Fibroblast of skin of left biceps (primary cell): Measurements from ENCODE around the gene CHAF1B.
"Not testable (repeated sequence)": the region's sequence is repeated elsewhere in the genome, so short reads cannot be mapped to it uniquely, and the experiment has no call there.

Experiments used
- DNase-seq, 2 experiments: peaks; one replicate each; pipeline ENCODE4 v3.0.0-alpha.2; 2013; ENCODE audit warnings: low read depth in 2 of 2

Gene CHAF1B

GRCh38 chr21:36385233-36386030, at the start of gene CHAF1B:
Gene CHAF1B, plus strand, starts transcription at chr21:36385392. Its CDS starts 745 bp downstream, at chr21:36386137.
- peak in 1 of 2 experiments; percentile 22 for DNase-seq

DNA sequence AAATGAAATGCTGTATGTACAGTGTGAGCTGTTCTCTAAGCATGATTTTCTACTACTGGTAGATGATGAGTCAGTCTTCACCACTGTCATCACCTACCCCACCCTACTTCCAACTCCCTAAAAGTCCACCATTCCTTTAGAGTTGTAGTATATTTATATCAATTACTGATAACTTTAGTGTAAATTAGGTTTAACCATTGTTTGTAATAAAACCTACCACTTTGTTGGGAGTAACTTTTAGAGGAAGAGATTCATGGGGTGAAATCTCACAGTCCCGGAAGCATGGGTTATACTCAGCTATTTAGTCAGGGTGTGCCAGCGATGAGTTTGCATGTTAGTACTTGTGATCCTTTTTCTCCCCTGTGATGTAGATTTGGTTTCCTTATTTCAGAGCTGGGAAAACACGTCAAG, 48.1 kb upstream of the CHAF1B start:
- no peak for DNase-seq

- no peak for DNase-seq
Observed at GRCh38 chr21:36338975-36339374, 46.2 kb upstream of the CHAF1B start.

GRCh38 chr21:36342581-36342980, 42.6 kb upstream of the CHAF1B start:
- DNase-seq, result not testable (repeated sequence)

DNA sequence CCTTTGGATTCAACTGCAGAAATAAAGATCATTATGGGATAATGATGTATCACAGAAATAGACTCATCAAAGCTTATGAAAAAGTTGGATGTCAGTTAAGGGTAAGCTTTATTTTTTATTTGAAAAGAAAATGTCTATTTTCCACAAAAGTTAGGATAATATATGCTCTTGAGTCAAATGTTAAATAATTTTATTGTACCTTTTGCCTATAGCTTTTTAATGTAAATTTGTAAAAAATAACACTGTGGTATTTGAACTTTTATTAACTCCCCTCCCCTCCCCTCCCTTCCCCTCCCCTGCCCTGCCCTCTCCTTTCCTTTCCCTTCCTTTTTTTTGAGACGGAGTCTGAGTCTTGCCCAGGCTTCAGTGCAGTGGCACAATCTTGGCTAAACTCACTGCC, 40.3 kb upstream of the CHAF1B start:
- DNase-seq, result no peak

DNA sequence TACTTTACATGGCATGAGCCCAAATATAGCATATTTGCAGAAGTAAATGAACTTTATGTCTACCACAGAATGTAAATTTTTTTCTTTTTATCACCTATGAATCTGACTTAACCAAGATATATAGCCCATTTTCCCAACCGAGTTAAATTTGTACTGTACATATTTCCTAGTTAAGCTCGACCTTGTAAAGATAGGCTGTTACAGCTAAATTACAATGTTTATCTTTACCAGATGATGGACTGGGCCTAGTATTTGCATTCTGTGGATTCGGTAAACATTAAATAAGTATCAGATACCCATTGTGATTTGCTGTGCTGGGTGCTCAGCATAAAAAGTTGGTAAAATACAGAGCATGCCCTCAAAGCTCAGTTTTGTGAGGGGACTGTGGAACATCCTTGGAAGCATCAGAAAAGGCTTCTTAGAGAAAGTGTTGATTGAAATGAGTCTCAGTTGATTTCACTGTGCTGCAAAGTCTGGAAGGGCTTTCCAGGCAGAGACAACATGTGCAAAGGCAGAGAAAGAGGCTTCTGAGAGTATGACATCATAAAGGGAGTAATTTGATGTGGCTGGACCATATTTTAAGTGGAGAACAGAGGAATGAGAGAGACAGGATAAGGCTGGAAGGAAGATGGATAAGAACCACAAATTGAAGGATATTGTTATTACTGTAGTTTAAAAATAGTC, 37.8 kb upstream of the CHAF1B start:
- no peak for DNase-seq

DNA sequence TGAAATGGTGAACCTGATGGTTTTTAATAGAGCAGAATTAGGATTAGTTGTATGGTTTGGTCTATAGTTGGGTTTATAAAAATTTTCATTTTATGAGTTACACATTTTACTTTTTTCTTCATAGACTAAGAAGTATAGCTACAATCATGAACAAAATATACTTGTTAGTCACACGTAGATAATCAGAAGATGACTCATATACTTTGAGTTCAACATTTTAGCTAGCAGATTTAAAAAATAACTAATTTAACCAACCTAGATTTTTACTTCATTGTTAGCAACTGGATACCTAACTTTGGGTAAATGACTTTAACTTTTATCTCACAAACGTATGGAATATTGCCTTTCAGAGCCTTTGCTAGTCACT, 37.2 kb upstream of the CHAF1B start:
- no peak for DNase-seq

DNA sequence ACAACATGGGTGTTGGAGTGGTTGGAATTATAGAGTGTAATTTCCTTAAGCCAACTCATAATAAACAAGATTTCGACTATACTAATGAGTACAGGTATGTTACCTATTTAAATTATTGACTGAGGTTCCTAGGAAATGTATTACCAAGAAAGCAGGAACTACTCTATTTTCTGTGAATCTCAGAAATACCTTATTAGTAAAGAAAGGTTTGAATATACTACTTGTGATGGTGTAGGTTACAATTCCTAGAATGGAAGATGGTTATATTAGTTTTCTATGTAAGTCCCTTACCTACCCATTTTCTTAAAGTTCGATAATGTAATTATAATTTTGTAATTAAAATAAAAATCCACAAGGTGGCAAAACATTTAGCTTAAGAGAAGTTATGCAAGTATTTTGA, 35.9 kb upstream of the CHAF1B start:
- no peak for DNase-seq

- DNase-seq, result no peak
Observed at GRCh38 chr21:36350282-36350910, 34.8 kb upstream of the CHAF1B start.

- DNase-seq, result no peak
Observed at GRCh38 chr21:36354918-36355680, 30.1 kb upstream of the CHAF1B start.

DNA sequence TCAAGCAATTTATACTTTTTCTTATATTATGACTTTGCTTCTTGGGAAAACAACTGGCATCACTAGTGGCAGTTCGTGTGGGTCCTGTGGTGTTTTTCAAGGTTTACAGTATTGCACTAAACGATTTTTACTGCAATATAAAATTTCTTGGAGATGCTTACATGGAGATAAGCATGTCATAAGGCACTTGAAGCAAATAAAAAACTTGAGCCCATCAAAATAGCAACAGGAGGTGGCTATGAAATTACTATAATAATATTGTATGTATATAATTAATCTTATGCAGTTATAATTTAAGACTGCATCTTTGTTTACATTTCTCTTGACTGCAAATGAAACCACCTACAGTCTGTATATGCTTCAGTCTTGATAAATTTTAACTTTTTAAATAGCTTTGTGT, 29.3 kb upstream of the CHAF1B start:
- DNase-seq, result no peak

DNA sequence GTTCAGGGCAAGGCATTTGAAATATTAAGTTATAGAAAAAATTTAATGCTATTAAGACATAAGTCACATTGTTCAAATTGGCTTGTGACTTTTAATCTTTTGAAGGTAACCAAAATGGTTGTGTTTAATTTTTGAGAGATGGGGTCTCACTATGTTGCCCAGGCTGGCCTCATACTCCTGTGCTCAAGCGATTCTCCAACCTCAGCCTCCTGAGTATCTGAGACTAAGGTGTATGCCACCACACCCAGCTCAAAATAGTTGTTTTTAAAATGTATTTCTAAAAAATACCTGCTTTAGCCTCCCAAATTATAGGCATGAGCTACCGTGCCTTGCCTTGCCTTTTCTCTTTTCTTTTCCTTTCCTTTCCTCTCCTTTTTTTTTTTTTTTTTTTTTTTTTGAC, 26.0 kb upstream of the CHAF1B start:
- no peak for DNase-seq

GRCh38 chr21:36369064-36369685, 16.0 kb upstream of the CHAF1B start:
- DNase-seq, result no peak

- no peak for DNase-seq
Observed at GRCh38 chr21:36375994-36376393, 9.2 kb upstream of the CHAF1B start.

DNA sequence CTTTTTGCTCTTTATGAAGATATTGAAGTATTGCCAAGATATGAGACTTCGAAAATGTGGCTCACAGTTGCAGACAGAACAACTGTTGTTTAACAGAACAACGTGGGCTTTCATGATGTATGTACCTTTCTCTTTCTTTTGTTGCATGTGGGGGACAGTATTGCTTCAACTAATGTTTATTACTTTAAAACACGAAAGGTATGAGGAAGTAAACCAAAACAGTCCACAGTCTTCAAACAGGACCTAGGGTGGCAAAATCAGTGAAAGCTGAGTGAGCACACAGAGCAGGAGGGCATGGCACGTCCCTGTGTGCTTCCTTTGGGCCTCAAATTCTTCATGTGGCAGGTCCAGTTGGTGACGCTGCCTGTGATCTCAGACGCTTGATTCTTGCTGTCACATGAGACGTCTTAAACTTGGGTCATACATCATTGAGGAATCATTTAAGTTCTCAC, 7.8 kb upstream of the CHAF1B start:
- DNase-seq, result no peak

- DNase-seq, result no peak
Observed at GRCh38 chr21:36379251-36379650, 5.9 kb upstream of the CHAF1B start.

- DNase-seq, result no peak
Observed at GRCh38 chr21:36381841-36382589, 3.2 kb upstream of the CHAF1B start.

DNA sequence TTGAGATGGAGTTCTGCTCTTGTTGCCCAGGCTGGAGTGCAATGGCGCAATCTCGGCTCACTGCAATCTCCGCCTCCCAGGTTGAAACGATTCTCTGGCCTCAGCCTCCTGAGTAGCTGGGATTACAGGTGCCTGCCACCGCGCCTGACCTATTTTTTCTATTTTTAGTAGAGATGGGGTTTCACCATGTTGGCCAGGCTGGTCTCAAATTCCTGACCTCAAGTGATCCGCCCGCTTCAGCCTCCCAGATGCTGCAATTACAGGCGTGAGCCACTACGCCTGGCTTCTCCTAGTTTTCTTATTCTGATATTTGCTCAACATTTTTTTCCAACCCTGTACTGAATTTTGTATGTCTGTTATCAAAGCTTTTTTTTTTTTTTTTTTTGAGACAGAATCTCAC, 2.5 kb upstream of the CHAF1B start:
- not testable (repeated sequence) for DNase-seq

GRCh38 chr21:36384885-36385232, 333 bp upstream of the CHAF1B start:
- no peak for DNase-seq

GRCh38 chr21:36386031-36386642, 945 bp downstream of the CHAF1B start:
- no peak for DNase-seq

GRCh38 chr21:36388096-36388495, 2.9 kb downstream of the CHAF1B start:
- no peak for DNase-seq
